ENCODE data around the gene GALNT17.

Gene GALNT17

GRCh38 chr7:71238581-71239295, 106.8 kb downstream of the GALNT17 start:
- H3K36me3 Mint-ChIP-seq (ENCODE audit: low read depth), result no peaks in the 10 kb centered on the region
- peaks cover 6% of the 10 kb centered on the region for H3K27me3 Mint-ChIP-seq (ENCODE audit: low read depth, poor library complexity)
- no peak for TF ChIP-seq CTCF (IDR thresholded peaks at IDR 0.05)
- H3K4me1 Mint-ChIP-seq, result peaks cover 36% of the 10 kb centered on the region
- H3K4me3 Mint-ChIP-seq, result no peak overlapping the region
- H3K9me3 Mint-ChIP-seq, result peaks cover 22% of the 10 kb centered on the region
- peak overlapping the region; percentile 36 for H3K27ac Mint-ChIP-seq
- no peak for DNase-seq

DNA sequence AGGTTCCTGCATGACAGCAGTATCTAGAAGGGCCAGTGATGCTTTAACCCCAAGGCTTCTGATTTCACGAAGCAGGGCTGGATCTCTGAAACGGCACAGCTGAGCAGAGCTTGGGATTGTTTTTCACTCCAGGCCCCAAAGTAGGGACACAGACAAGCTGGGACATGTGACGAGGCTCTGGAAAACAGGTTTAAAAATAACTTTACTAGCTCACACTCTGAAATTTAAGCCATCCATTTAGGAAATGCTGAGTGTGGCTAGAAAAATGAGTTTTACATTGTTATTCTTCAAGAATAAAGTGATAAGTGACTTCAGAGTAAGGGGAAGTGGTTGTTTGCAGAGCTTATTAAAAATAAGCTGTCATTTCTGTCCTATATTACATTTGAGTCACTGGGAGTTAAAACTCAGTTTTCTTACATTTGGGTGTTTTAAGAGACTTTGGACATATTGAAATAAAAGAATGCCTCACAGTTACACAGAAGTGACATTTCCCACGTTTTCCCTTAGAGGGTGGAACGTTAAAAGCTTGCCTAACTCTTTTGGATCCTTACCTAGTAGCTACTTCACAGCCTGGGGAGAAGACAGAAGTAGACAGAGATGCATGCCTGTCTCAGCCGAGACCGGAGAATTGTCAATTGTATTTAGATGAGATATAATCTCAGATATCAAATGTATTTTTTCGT, 107.8 kb downstream of the GALNT17 start:
- Mint-ChIP-seq H3K27ac (peak overlapping the region; percentile 48), H3K27me3 (ENCODE audit: low read depth, poor library complexity) (peaks cover 7% of the 10 kb centered on the region), H3K9me3 (peaks cover 22% of the 10 kb centered on the region), H3K36me3 (ENCODE audit: low read depth) (no peaks in the 10 kb centered on the region), H3K4me3 (no peak overlapping the region), H3K4me1 (peaks cover 40% of the 10 kb centered on the region)
- no peak for DNase-seq
- TF ChIP-seq CTCF (IDR thresholded peaks at IDR 0.05), result no peak

DNA sequence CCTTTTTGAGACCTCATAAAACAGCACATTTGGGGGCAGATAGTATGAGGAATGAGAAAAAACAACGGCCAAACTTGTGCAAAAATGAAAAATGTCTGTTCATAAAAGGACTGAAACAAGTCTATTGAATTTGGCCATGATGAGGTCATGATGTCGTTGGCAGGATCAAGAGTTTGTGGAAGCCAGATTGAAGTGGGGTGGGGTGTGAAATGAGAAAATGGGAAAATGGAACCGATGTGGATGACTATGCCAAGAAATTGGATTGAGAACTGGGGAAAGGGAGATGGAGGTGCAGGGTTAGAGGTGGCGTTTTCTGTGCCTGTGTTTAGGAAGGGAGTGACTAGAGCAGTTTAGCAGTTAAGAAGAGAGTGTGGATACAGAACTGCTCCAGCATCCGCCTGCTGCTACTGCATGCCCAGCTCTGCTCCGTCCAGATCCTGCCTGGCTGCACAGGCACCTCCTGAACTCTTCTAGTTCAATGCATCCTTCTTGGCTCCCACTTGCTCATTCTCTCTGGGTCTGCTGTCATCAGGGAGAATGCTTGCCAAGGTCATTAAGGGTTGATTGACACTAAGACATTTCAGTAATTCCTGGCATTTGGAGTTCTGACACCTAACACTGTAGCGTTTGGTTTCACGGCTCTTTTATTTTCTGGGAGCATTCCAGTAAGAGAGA, 111.9 kb downstream of the GALNT17 start:
- Mint-ChIP-seq H3K27ac (no peak overlapping the region), H3K27me3 (ENCODE audit: low read depth, poor library complexity) (peaks cover 10% of the 10 kb centered on the region), H3K4me3 (no peak overlapping the region), H3K9me3 (peaks cover 22% of the 10 kb centered on the region), H3K4me1 (peaks cover 16% of the 10 kb centered on the region), H3K36me3 (ENCODE audit: low read depth) (no peaks in the 10 kb centered on the region)
- no peak for DNase-seq
- no peak for TF ChIP-seq CTCF (IDR thresholded peaks at IDR 0.05)

- Mint-ChIP-seq H3K27me3 (ENCODE audit: low read depth, poor library complexity) (peaks cover 10% of the 10 kb centered on the region), H3K4me3 (no peak overlapping the region), H3K27ac (no peak overlapping the region), H3K9me3 (peaks cover 19% of the 10 kb centered on the region), H3K36me3 (ENCODE audit: low read depth) (no peaks in the 10 kb centered on the region), H3K4me1 (peaks cover 7% of the 10 kb centered on the region)
- TF ChIP-seq CTCF (IDR thresholded peaks at IDR 0.05), result no peak
- DNase-seq, result no peak
These were observed 113.1 kb downstream of the GALNT17 start for GRCh38 chr7:71245038-71245437.

GRCh38 chr7:71251706-71252105, 119.8 kb downstream of the GALNT17 start:
- no peak overlapping the region for H3K27ac Mint-ChIP-seq
- H3K4me3 Mint-ChIP-seq, result no peak overlapping the region
- no peak for TF ChIP-seq CTCF (IDR thresholded peaks at IDR 0.05)
- DNase-seq, result no peak
- H3K4me1 Mint-ChIP-seq, result no peaks in the 10 kb centered on the region
- H3K27me3 Mint-ChIP-seq (ENCODE audit: low read depth, poor library complexity), result peaks cover 2% of the 10 kb centered on the region
- H3K9me3 Mint-ChIP-seq, result peaks cover 20% of the 10 kb centered on the region
- no peaks in the 10 kb centered on the region for H3K36me3 Mint-ChIP-seq (ENCODE audit: low read depth)
